BJ (cell line): Measurements from ENCODE around the gene PDE8B. TPM values are rescaled to one million over a fixed set of nuclear protein-coding genes. Genes with fewer than 3 reads are reported as not detected.

Source experiments
- CTCF ChIA-PET: fragments of 350-600 bp; formaldehyde crosslinking; extraction: SDS; loops from one replicate; lab custom pipeline; 2021; ENCODE audit warnings: antibody characterized with exemption, inconsistent platforms; lab: Yijun Ruan, JAX
- POLR2A ChIA-PET: fragments of 300-600 bp; sonication (Branson Sonifier 250); formaldehyde crosslinking; extraction: SDS; loops from one replicate; lab custom pipeline; 2021; ENCODE audit warnings: antibody characterized with exemption; lab: Charles Lee
- DNase-seq: peaks from one replicate; pipeline ENCODE4 v3.0.0-alpha.2; 2011; ENCODE audit warnings: low read depth
- H3K27me3 ChIP-seq: 2 replicates; pipeline ENCODE4 v1.6.0; 2011; ENCODE audit warnings: low read length; ENCODE audit not compliant: control insufficient read depth, insufficient read depth
- H3K36me3 ChIP-seq: 2 replicates; pipeline ENCODE4 v1.5.1; 2011; ENCODE audit warnings: low read length; ENCODE audit not compliant: control insufficient read depth, insufficient read depth
- H3K4me3 ChIP-seq: 2 replicates; pipeline ENCODE4 v1.5.1; 2011; ENCODE audit warnings: low read depth, mild to moderate bottlenecking, control low read depth, low read length
- CTCF ChIP-seq: IDR thresholded peaks from 2 replicates; pipeline ENCODE4 v1.5.1; 2011; ENCODE audit warnings: low read depth, mild to moderate bottlenecking, control low read depth, inconsistent platforms, low read length, moderate library complexity; ENCODE audit not compliant: insufficient read depth
- polyA plus RNA-seq: library from polyadenylated mRNA; depleted of rRNA; stranded (reverse); fragments of >200 nt; gene quantifications from 2 replicates; pipeline ENCODE4 v1.2.3, GENCODE V29; 2011

Gene PDE8B
- polyA plus RNA-seq, 1 experiment, result 2.2 TPM

DNA sequence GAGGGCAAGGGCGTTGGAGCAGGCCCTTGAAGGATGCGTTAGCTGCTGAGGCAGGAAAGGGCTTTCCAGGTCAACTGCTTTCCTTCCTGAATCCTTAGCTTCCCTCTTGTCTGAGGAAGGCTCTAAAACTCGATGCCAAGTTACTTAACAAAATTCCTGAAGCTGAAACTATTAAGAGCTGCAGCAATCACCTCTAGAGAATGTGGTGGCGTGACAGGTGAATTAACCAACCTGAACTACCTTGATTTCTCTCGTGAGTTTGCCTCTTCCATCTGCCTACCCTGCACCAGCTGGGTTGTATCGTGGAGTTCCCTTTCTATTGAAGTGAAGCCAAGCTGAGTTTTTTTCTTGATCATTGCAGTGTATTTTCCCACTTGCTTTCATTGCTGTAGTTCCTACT lies 96.1 kb downstream of the PDE8B start:
- CTCF ChIA-PET, result interaction anchor here (1.2 kb wide), 1 partner anchor 52 kb away, joined by 6 read pairs; no protein-coding TSS in a partner anchor
- no peak for DNase-seq
- Histone ChIP-seq H3K27me3 (no peaks in the 10 kb centered on the region), H3K36me3 (no peaks in the 10 kb centered on the region), H3K4me3 (no peak overlapping the region)
- POLR2A ChIA-PET, result interaction anchor here (0.5 to 0.6 kb wide), 2 partner anchors 158 to 185 kb away, joined by 3 read pairs; partner anchors contain the start of gene WDR41
- no peak for TF ChIP-seq CTCF

GRCh38 chr5:77308154-77308960 lies 97.9 kb downstream of the PDE8B start:
- TF ChIP-seq CTCF, result no peak
- ChIA-PET CTCF (interaction anchor here (1.0 kb wide), 1 partner anchor 81 kb away, joined by 3 read pairs; no protein-coding TSS in a partner anchor), POLR2A (no interaction called here)
- Histone ChIP-seq H3K27me3 (no peaks in the 10 kb centered on the region), H3K36me3 (no peaks in the 10 kb centered on the region), H3K4me3 (no peak overlapping the region)
- no peak for DNase-seq

DNA sequence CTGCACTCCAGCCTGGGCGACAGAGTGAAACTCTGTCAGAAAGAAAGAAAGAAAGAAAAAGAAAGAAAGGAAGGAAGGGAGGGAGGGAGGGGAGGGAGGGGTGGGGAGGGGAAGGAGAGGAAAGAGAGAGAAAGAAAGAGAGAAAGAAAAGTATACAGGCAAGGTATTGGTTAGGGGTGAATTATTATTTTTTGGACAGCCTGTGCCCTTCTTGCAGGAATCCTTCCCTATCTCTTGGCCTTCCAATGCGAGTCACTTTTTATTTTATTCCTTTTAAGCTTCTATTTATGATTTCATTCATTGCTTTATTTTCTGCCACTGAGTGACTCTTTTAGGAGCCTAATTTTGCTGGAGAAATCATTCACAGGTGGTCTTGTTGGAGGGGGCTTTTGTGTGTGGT lies 98.7 kb downstream of the PDE8B start:
- H3K27me3 ChIP-seq, result no peaks in the 10 kb centered on the region
- no peak for TF ChIP-seq CTCF
- ChIA-PET CTCF (interaction anchor here (0.6 to 1.0 kb wide), 2 partner anchors 76 to 80 kb away, joined by 3 read pairs; no protein-coding TSS in a partner anchor), POLR2A (no interaction called here)
- H3K36me3 ChIP-seq, result no peaks in the 10 kb centered on the region
- DNase-seq, result no peak
- no peak overlapping the region for H3K4me3 ChIP-seq

GRCh38 chr5:77310494-77311213 lies 100.2 kb downstream of the PDE8B start:
- Histone ChIP-seq H3K4me3 (no peak overlapping the region), H3K27me3 (no peaks in the 10 kb centered on the region), H3K36me3 (no peaks in the 10 kb centered on the region)
- CTCF ChIA-PET, result interaction anchor here (1.5 kb wide), 1 partner anchor 24 kb away, joined by 3 read pairs; no protein-coding TSS in a partner anchor
- no peak for DNase-seq
- TF ChIP-seq CTCF, result no peak
- POLR2A ChIA-PET, result no interaction called here

DNA sequence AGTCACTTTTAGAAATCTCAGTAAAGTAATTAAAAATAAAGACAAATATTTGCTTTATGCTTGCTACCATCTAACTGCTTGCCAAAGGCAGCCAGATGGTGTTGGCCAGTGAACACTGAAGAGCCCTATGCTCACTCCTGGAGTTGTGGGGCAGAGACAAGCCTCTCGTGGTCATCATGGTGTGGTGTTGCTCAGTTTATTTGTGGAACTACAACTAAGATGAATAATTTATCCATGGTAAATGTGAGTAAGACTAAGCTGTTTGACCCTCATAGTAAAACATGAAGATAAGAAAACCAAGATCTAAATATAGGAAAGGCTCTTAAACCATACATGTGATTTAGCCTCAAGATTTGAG lies 100.7 kb downstream of the PDE8B start:
- ChIA-PET POLR2A (no interaction called here), CTCF (interaction anchor here (1.5 kb wide), 1 partner anchor 23 kb away, joined by 3 read pairs; no protein-coding TSS in a partner anchor)
- Histone ChIP-seq H3K4me3 (no peak overlapping the region), H3K36me3 (no peaks in the 10 kb centered on the region), H3K27me3 (no peaks in the 10 kb centered on the region)
- no peak for TF ChIP-seq CTCF
- no peak for DNase-seq
